NCI-H2107 treated with DMSO at 0.1 percent for 48 hours (cell line): Measurements from ENCODE around the gene EML6.
A peak's percentile ranks its signal among the peaks of the same experiment; 100 is the strongest.

Source experiments
- DNase-seq: peaks from one replicate; lab custom pipeline; 2025; ENCODE audit not compliant: unreplicated experiment; lab: John Stamatoyannopoulos, UW

Gene EML6

GRCh38 chr2:54958717-54959371 lies 235.4 kb downstream of the EML6 start:
- no peak for DNase-seq

DNA sequence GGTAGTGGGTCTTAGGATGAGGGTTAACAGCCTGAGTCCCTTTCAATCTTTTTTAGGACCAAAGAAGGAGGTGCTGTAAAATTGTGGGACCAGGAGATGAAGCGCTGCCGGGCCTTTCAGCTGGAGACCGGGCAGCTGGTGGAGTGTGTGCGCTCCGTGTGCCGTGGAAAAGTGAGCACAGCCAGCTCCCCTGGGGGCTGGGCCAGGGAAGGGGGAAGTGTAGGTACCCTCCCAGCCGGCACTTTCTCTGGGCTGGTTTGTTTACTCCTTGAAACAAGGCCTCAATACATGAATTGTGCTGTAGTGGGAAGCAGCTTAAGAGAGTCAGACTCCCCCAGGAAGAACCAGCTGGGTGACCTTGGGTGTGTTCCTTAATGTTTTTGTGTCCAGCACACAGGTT lies 236.7 kb downstream of the EML6 start:
- no peak for DNase-seq

DNA sequence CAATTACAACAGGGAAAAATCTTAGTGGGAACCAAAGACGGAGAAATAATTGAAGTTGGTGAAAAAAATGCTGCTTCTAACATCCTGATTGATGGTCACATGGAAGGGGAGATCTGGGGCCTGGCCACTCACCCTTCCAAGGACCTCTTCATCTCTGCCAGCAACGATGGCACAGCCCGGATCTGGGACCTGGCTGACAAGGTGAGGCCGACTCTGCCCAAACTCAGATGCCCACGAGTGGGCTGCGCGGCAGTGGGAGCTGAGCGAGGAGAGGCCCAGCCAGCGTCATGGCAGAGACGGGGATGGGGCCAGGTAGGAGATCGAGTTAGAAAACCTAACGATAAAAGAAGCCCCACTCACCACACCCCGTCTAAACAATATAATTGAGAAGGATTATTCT lies 239.0 kb downstream of the EML6 start:
- no peak for DNase-seq

GRCh38 chr2:54962935-54963440 lies 239.5 kb downstream of the EML6 start:
- no peak for DNase-seq

DNA sequence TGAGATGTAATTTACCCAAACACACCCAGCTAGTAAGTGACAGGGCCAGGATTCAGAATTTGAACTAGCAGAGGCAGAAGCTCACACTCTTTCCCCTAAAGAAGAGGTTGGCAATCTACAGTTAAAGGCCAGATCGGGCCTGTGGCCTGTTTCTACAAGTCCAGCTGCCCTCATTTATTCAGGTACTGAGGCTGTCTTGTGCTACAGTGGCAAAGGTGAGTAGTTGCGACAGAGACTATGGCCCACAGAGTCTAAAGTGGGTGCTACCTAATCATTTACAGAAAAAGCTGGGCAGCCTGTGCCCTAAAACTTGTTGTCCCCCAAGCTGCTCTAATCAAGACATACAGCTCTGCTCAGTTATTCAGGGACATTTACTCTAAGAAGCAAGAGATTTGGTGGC lies 240.0 kb downstream of the EML6 start:
- DNase-seq: no peak

- no peak for DNase-seq
Observed at GRCh38 chr2:54964271-54964670, 240.8 kb downstream of the EML6 start.

GRCh38 chr2:54964816-54965215 lies 241.4 kb downstream of the EML6 start:
- no peak for DNase-seq

GRCh38 chr2:54965425-54965824 lies 242.0 kb downstream of the EML6 start:
- no peak for DNase-seq

- DNase-seq: no peak
Observed at GRCh38 chr2:54966165-54966832, 242.8 kb downstream of the EML6 start.

DNA sequence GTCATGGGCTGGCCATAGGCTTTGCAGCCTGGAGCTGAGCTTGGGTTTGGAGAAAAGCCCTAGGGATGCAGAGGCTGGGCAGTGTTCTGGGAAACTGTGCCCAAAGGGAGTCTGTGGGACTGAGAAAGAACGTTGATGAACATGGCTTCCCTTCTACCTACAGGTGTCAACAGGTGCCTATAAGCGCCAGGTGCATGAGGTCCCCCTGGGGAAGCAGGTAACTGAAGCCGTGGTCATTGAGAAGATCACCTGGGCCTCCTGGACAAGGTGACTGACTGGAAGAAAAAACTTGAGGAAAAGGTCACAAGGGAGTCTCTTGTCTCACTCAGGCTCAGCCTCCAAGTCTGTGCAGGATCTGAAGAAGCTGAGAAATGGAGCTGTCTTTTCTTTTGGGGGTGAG lies 243.4 kb downstream of the EML6 start:
- no peak for DNase-seq

DNA sequence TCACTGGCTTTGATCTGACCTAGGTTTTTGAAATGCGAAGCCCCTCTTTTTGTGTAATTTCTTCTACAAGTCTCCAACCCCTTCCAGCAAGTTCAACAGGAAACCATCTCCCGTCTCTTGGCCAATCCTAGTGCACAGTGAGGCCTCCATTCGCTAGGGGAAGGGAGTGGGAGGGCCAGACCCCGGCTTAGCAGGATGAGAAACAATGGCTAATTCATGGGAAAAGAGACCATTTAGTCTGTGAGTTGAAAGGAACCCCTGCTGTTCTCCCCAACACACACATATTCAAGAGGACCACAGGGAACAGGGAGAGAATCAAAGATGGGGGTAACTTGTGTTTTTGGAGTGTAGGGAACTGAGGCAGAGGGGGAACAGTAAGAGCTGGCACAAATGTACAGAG lies 243.8 kb downstream of the EML6 start:
- DNase-seq: no peak

DNA sequence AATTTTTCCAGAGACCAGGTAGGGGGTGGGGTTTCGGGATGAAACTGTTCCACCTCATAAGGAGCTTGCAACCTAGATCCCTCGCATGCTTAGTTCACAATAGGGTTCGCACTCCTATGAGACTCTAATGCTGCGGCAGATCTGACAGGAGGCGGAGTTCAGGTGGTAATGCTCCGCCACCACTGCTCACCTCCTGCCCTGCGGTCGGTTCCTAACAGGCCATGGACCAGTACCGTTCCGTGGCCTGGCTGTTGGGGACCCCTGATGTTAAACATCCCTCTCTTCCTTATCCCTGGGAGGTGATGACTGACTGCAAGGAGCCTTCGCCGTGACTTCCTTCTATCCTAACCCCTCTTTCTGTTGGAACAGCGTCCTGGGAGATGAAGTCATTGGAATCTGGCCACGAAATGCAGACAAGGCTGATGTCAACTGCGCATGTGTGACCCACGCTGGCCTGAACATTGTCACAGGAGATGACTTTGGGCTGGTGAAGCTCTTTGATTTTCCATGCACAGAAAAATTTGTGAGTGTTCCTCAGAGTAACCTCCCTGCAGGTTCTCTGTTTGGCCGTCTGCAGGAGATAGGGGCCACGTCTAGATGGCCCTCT lies 244.4 kb downstream of the EML6 start:
- no peak for DNase-seq

DNA sequence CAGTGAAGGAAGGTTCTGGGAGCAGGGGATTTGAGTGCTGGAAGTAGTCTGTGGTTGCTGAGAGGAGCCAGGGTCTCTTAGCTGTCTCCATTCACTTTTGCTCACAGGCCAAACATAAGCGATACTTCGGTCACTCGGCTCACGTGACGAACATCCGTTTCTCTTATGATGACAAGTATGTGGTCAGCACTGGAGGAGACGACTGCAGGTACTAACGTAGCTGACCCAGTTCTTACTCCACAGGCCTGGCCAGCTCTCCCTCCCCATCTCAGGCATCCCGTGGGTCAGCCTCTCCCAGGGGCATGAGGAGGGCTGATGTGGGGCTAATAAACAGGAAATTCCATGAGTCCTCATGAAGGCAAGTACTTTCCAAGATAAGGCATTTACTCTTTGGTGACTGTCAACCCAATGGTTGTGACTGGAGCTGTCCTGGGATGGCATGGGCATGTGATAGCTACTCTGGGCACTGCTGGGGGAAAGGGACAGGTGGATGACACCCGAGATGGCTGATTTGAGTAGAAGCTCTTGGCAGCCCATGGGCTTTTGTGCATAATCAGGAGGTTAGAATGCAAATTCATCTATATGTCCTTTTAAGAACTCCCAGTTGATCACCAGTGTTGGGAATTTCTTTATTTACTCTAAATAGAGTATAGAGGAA lies 245.2 kb downstream of the EML6 start:
- no peak for DNase-seq

- DNase-seq: peak; percentile 50
Observed at GRCh38 chr2:54969295-54969939, 246.0 kb downstream of the EML6 start.

GRCh38 chr2:54969940-54970338 lies 246.5 kb downstream of the EML6 start:
- DNase-seq: no peak

DNA sequence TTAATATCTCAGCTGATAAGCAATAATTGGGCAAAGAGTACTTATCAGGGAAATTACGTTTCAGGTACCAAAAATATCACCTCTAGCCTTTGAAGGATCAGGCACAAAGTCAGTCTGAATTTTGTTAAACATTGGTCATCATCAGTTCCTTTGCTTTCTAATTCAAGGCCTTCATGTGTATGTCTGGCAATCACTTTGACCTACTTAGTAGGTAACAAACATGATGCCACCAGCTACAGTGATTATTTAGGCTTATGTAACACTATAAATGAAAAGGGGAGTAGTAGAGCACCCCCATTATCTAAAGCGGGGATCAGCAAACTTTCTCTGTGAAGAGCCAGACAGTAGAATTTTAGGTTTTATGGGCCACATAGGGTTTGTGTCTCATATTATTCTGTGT lies 251.7 kb downstream of the EML6 start:
- DNase-seq: no peak

GRCh38 chr2:54975598-54976492 lies 252.4 kb downstream of the EML6 start:
- DNase-seq: no peak

DNA sequence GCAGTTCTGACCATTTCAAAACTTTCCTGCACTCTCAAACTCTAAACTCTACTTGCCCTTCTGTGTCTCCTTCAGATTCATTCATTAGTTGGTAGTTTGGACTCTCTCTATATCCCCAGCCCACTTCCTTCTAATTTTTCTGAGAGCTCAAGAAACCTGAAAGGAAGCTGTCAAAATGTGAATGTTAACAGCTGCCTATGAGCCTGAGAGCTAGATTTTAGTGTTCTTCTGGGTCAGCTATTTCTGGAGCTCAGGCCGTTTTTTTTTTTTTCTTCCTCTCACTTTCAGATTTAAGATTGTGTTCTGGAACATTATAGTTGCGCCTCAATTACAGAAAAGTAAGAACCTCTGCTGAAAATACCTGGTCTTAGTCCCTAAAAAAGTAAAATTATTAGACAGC lies 253.7 kb downstream of the EML6 start:
- DNase-seq: no peak

- no peak for DNase-seq
Observed at GRCh38 chr2:54979321-54980044, 256.0 kb downstream of the EML6 start.

- DNase-seq: peak; percentile 58
Observed at GRCh38 chr2:54981385-54981784, 257.9 kb downstream of the EML6 start.
